Spleen (tissue), 7 donors: ENCODE data around the gene HIPK2.

Experiments used
- POLR2A ChIP-seq, 3 donors: fragments of 450-650 bp; IDR thresholded peaks; one replicate each; pipeline ENCODE4 v1.5.1; 2017; ENCODE audit warnings: antibody characterized with exemption in 3 of 3, mild to moderate bottlenecking in 1 of 3
- POLR2AphosphoS5 ChIP-seq, 3 donors: sonication (generic); formaldehyde crosslinking; IDR thresholded peaks; one replicate each; pipeline ENCODE4 v1.5.1; 2017; ENCODE audit warnings: antibody characterized with exemption in 3 of 3
- TF ChIP-seq, protein P1 (sequence below), 11 experiments: fragments of 200-600 bp in 7 of 11; fragments of 450-650 bp in 4 of 11; sonication (generic) in 4 of 11; IDR thresholded peaks in 8 of 11; conservative IDR thresholded peaks in 3 of 11; 1 replicate in 7 of 11; 2 replicates in 4 of 11; pipeline versions ENCODE4 v1.4.0 to v1.8.0; 2016 to 2021; ENCODE audit warnings: antibody characterized with exemption in 11 of 11, inconsistent platforms in 4 of 11, mild to moderate bottlenecking in 1 of 11
- donor health status: DM: no; HTN: no; CAD: no; lungs with moderate emphysema.
- donor health status: DM: no; HTN: no; CAD: no.
- donor health status: DM: no; HTN: no; CAD: no.

DNA sequence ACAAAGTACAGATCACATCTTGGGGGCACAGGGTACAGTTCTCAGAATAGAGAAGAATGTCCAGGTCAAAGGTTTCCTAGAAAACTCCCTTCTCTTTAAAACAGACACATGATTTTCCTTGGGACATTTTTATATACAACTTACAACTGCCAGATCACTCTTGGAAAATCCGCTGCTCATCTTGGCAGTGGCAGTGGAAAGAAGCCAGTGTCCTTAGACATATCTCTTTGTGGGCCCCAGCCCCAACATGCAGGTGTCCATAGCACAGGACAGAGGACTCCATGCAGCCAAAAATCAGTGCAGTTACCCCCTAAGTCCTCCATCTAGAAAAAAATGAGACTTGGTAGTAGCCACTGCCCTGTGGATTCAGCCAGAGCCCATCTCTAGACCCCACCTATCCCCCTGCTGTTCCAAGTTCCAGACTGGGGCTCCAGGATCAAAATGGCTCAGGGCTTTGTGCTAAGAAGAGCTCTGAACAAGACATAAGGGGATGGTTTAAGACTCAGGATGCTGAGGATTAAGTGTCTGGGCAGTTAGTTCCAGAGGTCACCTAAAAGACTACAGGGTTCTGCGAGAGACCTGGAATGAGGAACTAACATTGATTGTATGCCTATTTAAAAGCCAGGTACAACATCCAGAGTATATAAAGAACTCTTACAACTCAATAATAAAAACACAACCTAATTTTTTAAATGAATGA is 34.4 kb downstream of the HIPK2 start:
- TF ChIP-seq, protein P1, sequence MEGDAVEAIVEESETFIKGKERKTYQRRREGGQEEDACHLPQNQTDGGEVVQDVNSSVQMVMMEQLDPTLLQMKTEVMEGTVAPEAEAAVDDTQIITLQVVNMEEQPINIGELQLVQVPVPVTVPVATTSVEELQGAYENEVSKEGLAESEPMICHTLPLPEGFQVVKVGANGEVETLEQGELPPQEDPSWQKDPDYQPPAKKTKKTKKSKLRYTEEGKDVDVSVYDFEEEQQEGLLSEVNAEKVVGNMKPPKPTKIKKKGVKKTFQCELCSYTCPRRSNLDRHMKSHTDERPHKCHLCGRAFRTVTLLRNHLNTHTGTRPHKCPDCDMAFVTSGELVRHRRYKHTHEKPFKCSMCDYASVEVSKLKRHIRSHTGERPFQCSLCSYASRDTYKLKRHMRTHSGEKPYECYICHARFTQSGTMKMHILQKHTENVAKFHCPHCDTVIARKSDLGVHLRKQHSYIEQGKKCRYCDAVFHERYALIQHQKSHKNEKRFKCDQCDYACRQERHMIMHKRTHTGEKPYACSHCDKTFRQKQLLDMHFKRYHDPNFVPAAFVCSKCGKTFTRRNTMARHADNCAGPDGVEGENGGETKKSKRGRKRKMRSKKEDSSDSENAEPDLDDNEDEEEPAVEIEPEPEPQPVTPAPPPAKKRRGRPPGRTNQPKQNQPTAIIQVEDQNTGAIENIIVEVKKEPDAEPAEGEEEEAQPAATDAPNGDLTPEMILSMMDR (IDR thresholded peaks at IDR 0.05 in 8 of 11, conservative IDR thresholded peaks at IDR 0.05 in 3 of 11): no peak
- no peak for TF ChIP-seq POLR2A (IDR thresholded peaks at IDR 0.05)
- TF ChIP-seq POLR2AphosphoS5 (IDR thresholded peaks at IDR 0.05): no peak
